Measurements from ENCODE around the gene PRDM1.

Gene PRDM1

GRCh38 chr6:106083618-106084017 lies 2.5 kb upstream of the PRDM1 start:
- no peak overlapping the region for H3K4me3 ChIP-seq (replicated peaks; ENCODE audit: low read depth, low read length)
- no peak for DNase-seq (ENCODE audit: extremely low read depth, low read depth)
- TF ChIP-seq CTCF (IDR thresholded peaks at IDR 0.05; ENCODE audit: low read depth, low read length, missing control alignments), result no peak

- DNase-seq (ENCODE audit: extremely low read depth, low read depth), result peak; percentile 77
- TF ChIP-seq CTCF (IDR thresholded peaks at IDR 0.05; ENCODE audit: low read depth, low read length, missing control alignments), result peak; percentile 83
- no peak overlapping the region for H3K4me3 ChIP-seq (replicated peaks; ENCODE audit: low read depth, low read length)
Measured at GRCh38 chr6:106084106-106084988, 1.8 kb upstream of the PRDM1 start.

GRCh38 chr6:106084989-106085691 lies 996 bp upstream of the PRDM1 start:
- no peak for TF ChIP-seq CTCF (IDR thresholded peaks at IDR 0.05; ENCODE audit: low read depth, low read length, missing control alignments)
- peak overlapping the region; percentile 70 for H3K4me3 ChIP-seq (replicated peaks; ENCODE audit: low read depth, low read length)
- DNase-seq (ENCODE audit: extremely low read depth, low read depth), result peak; percentile 54

GRCh38 chr6:106085692-106085983 lies 498 bp upstream of the PRDM1 start:
- no peak for TF ChIP-seq CTCF (IDR thresholded peaks at IDR 0.05; ENCODE audit: low read depth, low read length, missing control alignments)
- H3K4me3 ChIP-seq (replicated peaks; ENCODE audit: low read depth, low read length), result peak overlapping the region; percentile 70
- no peak for DNase-seq (ENCODE audit: extremely low read depth, low read depth)

- peak overlapping the region; percentile 70 for H3K4me3 ChIP-seq (replicated peaks; ENCODE audit: low read depth, low read length)
- DNase-seq (ENCODE audit: extremely low read depth, low read depth), result no peak
- no peak for TF ChIP-seq CTCF (IDR thresholded peaks at IDR 0.05; ENCODE audit: low read depth, low read length, missing control alignments)
Measured at GRCh38 chr6:106086814-106087175, 659 bp downstream of the PRDM1 start.

GRCh38 chr6:106087548-106088325 lies 1.6 kb downstream of the PRDM1 start:
- TF ChIP-seq CTCF (IDR thresholded peaks at IDR 0.05; ENCODE audit: low read depth, low read length, missing control alignments), result no peak
- DNase-seq (ENCODE audit: extremely low read depth, low read depth), result no peak
- peak overlapping the region; percentile 70 for H3K4me3 ChIP-seq (replicated peaks; ENCODE audit: low read depth, low read length)

All from HFF-Myc (cell line).